GM23338 (cell line): ENCODE results near the gene NAE1. TPM values are rescaled to one million over a fixed set of nuclear protein-coding genes. Genes with fewer than 3 reads are reported as not detected.

ENCODE experiments used
- ATAC-seq: fragments of 200-7000 bp; cut with Tn5 transposase; 3 replicates; pipeline ENCODE4 v1.9.1; 2020
- DNase-seq: peaks from one replicate; pipeline ENCODE4 v3.0.0-alpha.2; 2015; ENCODE audit warnings: low spot score
- H2AFZ ChIP-seq: fragments of 200-600 bp; sonication (generic); 2 replicates; pipeline ENCODE4 v1.8.0; 2016; ENCODE audit warnings: antibody characterized with exemption, mild to moderate bottlenecking, moderate library complexity
- H3F3A ChIP-seq: fragments of 200-600 bp; sonication (generic); replicated peaks from 2 replicates; pipeline ENCODE4 v1.8.0; 2017; ENCODE audit warnings: antibody characterized with exemption, mixed run types, low read depth
- H3K27ac ChIP-seq: fragments of 200-600 bp; sonication (generic); 2 replicates; pipeline ENCODE4 v1.6.1; 2016; ENCODE audit warnings: low read depth
- H3K27me3 ChIP-seq: fragments of 200-600 bp; sonication (generic); 2 replicates; pipeline ENCODE4 v1.8.0; 2016; ENCODE audit warnings: mild to moderate bottlenecking, mixed run types, moderate library complexity; ENCODE audit not compliant: insufficient read depth
- H3K36me3 ChIP-seq: fragments of 200-600 bp; sonication (generic); 2 replicates; pipeline ENCODE4 v1.8.0; 2016; ENCODE audit warnings: mild to moderate bottlenecking; ENCODE audit not compliant: insufficient read depth
- H3K4me1 ChIP-seq: fragments of 200-600 bp; sonication (generic); 2 replicates; pipeline ENCODE4 v1.8.0; 2016; ENCODE audit warnings: mild to moderate bottlenecking, moderate library complexity; ENCODE audit not compliant: insufficient read depth
- H3K4me2 ChIP-seq: fragments of 200-600 bp; sonication (generic); 2 replicates; pipeline ENCODE4 v1.7.1; 2017; ENCODE audit warnings: mixed run types
- H3K4me3 ChIP-seq: fragments of 200-600 bp; sonication (generic); 2 replicates; pipeline ENCODE4 v1.6.1; 2016; ENCODE audit warnings: mixed run types
- H3K79me2 ChIP-seq: fragments of 200-600 bp; sonication (generic); replicated peaks from 2 replicates; pipeline ENCODE4 v1.8.0; 2017; ENCODE audit warnings: mild to moderate bottlenecking; ENCODE audit not compliant: insufficient read depth
- H3K9me2 ChIP-seq: fragments of 200-600 bp; sonication (generic); 2 replicates; pipeline ENCODE4 v1.8.0; 2017; ENCODE audit not compliant: insufficient read depth
- H4K20me1 ChIP-seq: fragments of 200-600 bp; sonication (generic); replicated peaks from 2 replicates; pipeline ENCODE4 v1.8.0; 2017; ENCODE audit warnings: mild to moderate bottlenecking; ENCODE audit not compliant: insufficient read depth
- H3K27ac Mint-ChIP-seq: 2 replicates; pipeline ENCODE4 v1.8.0; 2020; ENCODE audit warnings: inconsistent platforms, mild to moderate bottlenecking, moderate library complexity, mixed read lengths
- H3K27me3 Mint-ChIP-seq: 3 replicates; pipeline ENCODE4 v1.8.0; 2022; ENCODE audit warnings: low read depth, mild to moderate bottlenecking, moderate library complexity, mixed read lengths, inconsistent platforms; ENCODE audit not compliant: insufficient read depth, poor library complexity
- H3K36me3 Mint-ChIP-seq: 3 replicates; pipeline ENCODE4 v1.8.0; 2021; ENCODE audit warnings: low read depth, mild to moderate bottlenecking, inconsistent platforms, moderate library complexity, mixed read lengths
- H3K4me1 Mint-ChIP-seq: 3 replicates; pipeline ENCODE4 v1.8.0; 2020; ENCODE audit warnings: mild to moderate bottlenecking, inconsistent platforms, mixed read lengths
- H3K4me3 Mint-ChIP-seq: 3 replicates; pipeline ENCODE4 v1.8.0; 2021; ENCODE audit warnings: moderate library complexity, mild to moderate bottlenecking, inconsistent platforms, mixed read lengths
- H3K9me3 Mint-ChIP-seq: 3 replicates; pipeline ENCODE4 v1.8.0; 2020; ENCODE audit warnings: moderate library complexity, mild to moderate bottlenecking, inconsistent platforms, mixed read lengths
- CREB1 ChIP-seq: fragments of 250-450 bp; sonication (Bioruptor Pico); IDR thresholded peaks from 2 replicates; pipeline ENCODE4 v1.5.0; 2020; ENCODE audit warnings: low read depth, mild to moderate bottlenecking, moderate library complexity
- ETS1 ChIP-seq: IDR thresholded peaks from 2 replicates; pipeline ENCODE4 v1.6.1; 2016; ENCODE audit warnings: antibody characterized with exemption
- EZH2 ChIP-seq: fragments of 200-600 bp; sonication (generic); IDR thresholded peaks from one replicate; pipeline ENCODE4 v1.8.0; 2017; ENCODE audit warnings: antibody characterized with exemption, mild to moderate bottlenecking, low read depth; ENCODE audit not compliant: unreplicated experiment
- EZH2phosphoT487 ChIP-seq: fragments of 200-600 bp; sonication (generic); IDR thresholded peaks from one replicate; pipeline ENCODE4 v1.8.1; 2018; ENCODE audit warnings: antibody characterized with exemption; ENCODE audit not compliant: unreplicated experiment
- JUNB ChIP-seq: IDR thresholded peaks from one replicate; pipeline ENCODE4 v1.6.1; 2016; ENCODE audit warnings: antibody characterized with exemption; ENCODE audit not compliant: unreplicated experiment
- NANOG ChIP-seq: IDR thresholded peaks from 2 replicates; pipeline ENCODE4 v1.6.1; 2016; ENCODE audit warnings: antibody characterized with exemption, borderline replicate concordance
- POLR2AphosphoS5 ChIP-seq: IDR thresholded peaks from 2 replicates; pipeline ENCODE4 v1.6.1; 2016; ENCODE audit warnings: antibody characterized with exemption, low read depth
- STAT1 ChIP-seq: IDR thresholded peaks from one replicate; pipeline ENCODE4 v1.6.1; 2016; ENCODE audit warnings: antibody characterized with exemption; ENCODE audit not compliant: unreplicated experiment
- ZNF114 ChIP-seq: fragments of 250-450 bp; sonication (Bioruptor Pico); IDR thresholded peaks from 2 replicates; pipeline ENCODE4 v1.5.0; 2020; ENCODE audit warnings: mild to moderate bottlenecking, moderate library complexity
- ZNF331 ChIP-seq: fragments of 250-450 bp; sonication (Bioruptor Pico); IDR thresholded peaks from 2 replicates; pipeline ENCODE4 v1.5.0; 2020; ENCODE audit warnings: low read depth, mild to moderate bottlenecking, moderate library complexity
- ZNF462 ChIP-seq: fragments of 250-450 bp; sonication (Bioruptor Pico); IDR thresholded peaks from 2 replicates; pipeline ENCODE4 v1.5.0; 2020; ENCODE audit warnings: mild to moderate bottlenecking, moderate library complexity
- polyA plus RNA-seq: library from polyadenylated mRNA; unstranded; fragments of >200 nt; fragmentation: Nextera tagmentation; extraction: Ambion mirVana; gene quantifications from 2 replicates; pipeline ENCODE4 v1.2.1, GENCODE V29; 2016
- total RNA-seq: library from RNA; depleted of rRNA; stranded (reverse); fragments of >200 nt; shearing (Covaris generic); gene quantifications from 2 replicates; pipeline ENCODE4 v1.2.3, GENCODE V29; 2014
- TF ChIP-seq, protein P1 (sequence below): IDR thresholded peaks from one replicate; pipeline ENCODE4 v1.6.1; 2018; ENCODE audit warnings: antibody characterized with exemption; ENCODE audit not compliant: unreplicated experiment
- TF ChIP-seq, protein P2 (sequence below), 2 experiments: fragments of 200-600 bp in 1 of 2; sonication (generic) in 1 of 2; conservative IDR thresholded peaks; 2 replicates each; pipeline versions ENCODE4 v1.5.1 to v1.6.1; 2016 to 2017; ENCODE audit warnings: antibody characterized with exemption in 2 of 2, low read depth in 2 of 2, mild to moderate bottlenecking in 2 of 2, moderate library complexity in 1 of 2

NAE1 gene
- total and polyA plus RNA-seq, 2 experiments from 2014 or later, result 139 to 209 TPM

- Histone ChIP-seq H3K4me3 (no peak overlapping the region), H4K20me1 (no peaks in the 10 kb centered on the region), H3K9me2 (no peaks in the 10 kb centered on the region), H3K36me3 (no peaks in the 10 kb centered on the region), H2AFZ (no peak overlapping the region), H3K27me3 (no peaks in the 10 kb centered on the region), H3K4me1 (no peaks in the 10 kb centered on the region), H3F3A (no peaks in the 10 kb centered on the region), H3K79me2 (no peaks in the 10 kb centered on the region), H3K4me2 (no peak overlapping the region), H3K27ac (no peak overlapping the region)
- ATAC-seq (no peak), DNase-seq (no peak)
- H3K36me3 Mint-ChIP-seq, result no peaks in the 10 kb centered on the region
- peaks cover 2% of the 10 kb centered on the region for H3K27me3 Mint-ChIP-seq
- no peaks in the 10 kb centered on the region for H3K9me3 Mint-ChIP-seq
- no peaks in the 10 kb centered on the region for H3K4me1 Mint-ChIP-seq
- H3K27ac Mint-ChIP-seq, result no peak overlapping the region
- H3K4me3 Mint-ChIP-seq, result no peak overlapping the region
- TF ChIP-seq, protein P1, sequence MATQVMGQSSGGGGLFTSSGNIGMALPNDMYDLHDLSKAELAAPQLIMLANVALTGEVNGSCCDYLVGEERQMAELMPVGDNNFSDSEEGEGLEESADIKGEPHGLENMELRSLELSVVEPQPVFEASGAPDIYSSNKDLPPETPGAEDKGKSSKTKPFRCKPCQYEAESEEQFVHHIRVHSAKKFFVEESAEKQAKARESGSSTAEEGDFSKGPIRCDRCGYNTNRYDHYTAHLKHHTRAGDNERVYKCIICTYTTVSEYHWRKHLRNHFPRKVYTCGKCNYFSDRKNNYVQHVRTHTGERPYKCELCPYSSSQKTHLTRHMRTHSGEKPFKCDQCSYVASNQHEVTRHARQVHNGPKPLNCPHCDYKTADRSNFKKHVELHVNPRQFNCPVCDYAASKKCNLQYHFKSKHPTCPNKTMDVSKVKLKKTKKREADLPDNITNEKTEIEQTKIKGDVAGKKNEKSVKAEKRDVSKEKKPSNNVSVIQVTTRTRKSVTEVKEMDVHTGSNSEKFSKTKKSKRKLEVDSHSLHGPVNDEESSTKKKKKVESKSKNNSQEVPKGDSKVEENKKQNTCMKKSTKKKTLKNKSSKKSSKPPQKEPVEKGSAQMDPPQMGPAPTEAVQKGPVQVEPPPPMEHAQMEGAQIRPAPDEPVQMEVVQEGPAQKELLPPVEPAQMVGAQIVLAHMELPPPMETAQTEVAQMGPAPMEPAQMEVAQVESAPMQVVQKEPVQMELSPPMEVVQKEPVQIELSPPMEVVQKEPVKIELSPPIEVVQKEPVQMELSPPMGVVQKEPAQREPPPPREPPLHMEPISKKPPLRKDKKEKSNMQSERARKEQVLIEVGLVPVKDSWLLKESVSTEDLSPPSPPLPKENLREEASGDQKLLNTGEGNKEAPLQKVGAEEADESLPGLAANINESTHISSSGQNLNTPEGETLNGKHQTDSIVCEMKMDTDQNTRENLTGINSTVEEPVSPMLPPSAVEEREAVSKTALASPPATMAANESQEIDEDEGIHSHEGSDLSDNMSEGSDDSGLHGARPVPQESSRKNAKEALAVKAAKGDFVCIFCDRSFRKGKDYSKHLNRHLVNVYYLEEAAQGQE, result no peak
- no peak for TF ChIP-seq JUNB
- TF ChIP-seq CREB1 (CRISPR knock-in tag), result no peak
- TF ChIP-seq EZH2phosphoT487, result no peak
- TF ChIP-seq ZNF331, result no peak
- TF ChIP-seq, protein P2, sequence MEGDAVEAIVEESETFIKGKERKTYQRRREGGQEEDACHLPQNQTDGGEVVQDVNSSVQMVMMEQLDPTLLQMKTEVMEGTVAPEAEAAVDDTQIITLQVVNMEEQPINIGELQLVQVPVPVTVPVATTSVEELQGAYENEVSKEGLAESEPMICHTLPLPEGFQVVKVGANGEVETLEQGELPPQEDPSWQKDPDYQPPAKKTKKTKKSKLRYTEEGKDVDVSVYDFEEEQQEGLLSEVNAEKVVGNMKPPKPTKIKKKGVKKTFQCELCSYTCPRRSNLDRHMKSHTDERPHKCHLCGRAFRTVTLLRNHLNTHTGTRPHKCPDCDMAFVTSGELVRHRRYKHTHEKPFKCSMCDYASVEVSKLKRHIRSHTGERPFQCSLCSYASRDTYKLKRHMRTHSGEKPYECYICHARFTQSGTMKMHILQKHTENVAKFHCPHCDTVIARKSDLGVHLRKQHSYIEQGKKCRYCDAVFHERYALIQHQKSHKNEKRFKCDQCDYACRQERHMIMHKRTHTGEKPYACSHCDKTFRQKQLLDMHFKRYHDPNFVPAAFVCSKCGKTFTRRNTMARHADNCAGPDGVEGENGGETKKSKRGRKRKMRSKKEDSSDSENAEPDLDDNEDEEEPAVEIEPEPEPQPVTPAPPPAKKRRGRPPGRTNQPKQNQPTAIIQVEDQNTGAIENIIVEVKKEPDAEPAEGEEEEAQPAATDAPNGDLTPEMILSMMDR (conservative IDR thresholded peaks at IDR 0.05; ENCODE audit: low read depth in 2 of 2), result no peak
- no peak for TF ChIP-seq POLR2AphosphoS5
- TF ChIP-seq ZNF462 (CRISPR knock-in tag), result no peak
- no peak for TF ChIP-seq EZH2
- TF ChIP-seq ZNF114, result no peak
- no peak for TF ChIP-seq ETS1
- no peak for TF ChIP-seq STAT1
- no peak for TF ChIP-seq NANOG
Measured at GRCh38 chr16:66857437-66857836, 26.7 kb upstream of the NAE1 start.
